Mesothelial cell of epicardium (in vitro differentiated cells): ENCODE data around the gene NPTXR. TPM values are rescaled to one million over a fixed set of nuclear protein-coding genes. Genes with fewer than 3 reads are reported as not detected.

ENCODE experiments used
- DNase-seq, 2 experiments: peaks; one replicate each; pipeline ENCODE4 v3.0.0; 2021; ENCODE audit warnings: low spot score in 2 of 2; ENCODE audit not compliant: unreplicated experiment in 2 of 2
- H3K27ac Mint-ChIP-seq: 2 replicates; pipeline ENCODE4 v1.8.0; 2021; ENCODE audit warnings: mixed read lengths
- H3K27me3 Mint-ChIP-seq: 2 replicates; pipeline ENCODE4 v1.8.0; 2021; ENCODE audit warnings: low read depth, mixed read lengths
- H3K36me3 Mint-ChIP-seq: 2 replicates; pipeline ENCODE4 v1.8.0; 2021; ENCODE audit warnings: mixed read lengths
- H3K4me1 Mint-ChIP-seq: 2 replicates; pipeline ENCODE4 v1.8.0; 2021; ENCODE audit warnings: mixed read lengths
- H3K4me3 Mint-ChIP-seq: 2 replicates; pipeline ENCODE4 v1.8.0; 2021; ENCODE audit warnings: mild to moderate bottlenecking, moderate library complexity, mixed read lengths
- H3K9me3 Mint-ChIP-seq: 2 replicates; pipeline ENCODE4 v1.8.0; 2021; ENCODE audit warnings: mixed read lengths
- total RNA-seq: library from RNA; stranded (reverse); gene quantifications from 3 replicates; pipeline ENCODE4 v1.2.1, GENCODE V29; 2021
- TF ChIP-seq, protein P1 (sequence below): fragments of 200-600 bp; sonication (generic); IDR thresholded peaks from one replicate; pipeline ENCODE4 v1.5.0; 2021; ENCODE audit warnings: antibody characterized with exemption; ENCODE audit not compliant: unreplicated experiment

The NPTXR gene
- total RNA-seq = 9.6 to 10.3 TPM (median 10.1 TPM) in 3 replicates

DNA sequence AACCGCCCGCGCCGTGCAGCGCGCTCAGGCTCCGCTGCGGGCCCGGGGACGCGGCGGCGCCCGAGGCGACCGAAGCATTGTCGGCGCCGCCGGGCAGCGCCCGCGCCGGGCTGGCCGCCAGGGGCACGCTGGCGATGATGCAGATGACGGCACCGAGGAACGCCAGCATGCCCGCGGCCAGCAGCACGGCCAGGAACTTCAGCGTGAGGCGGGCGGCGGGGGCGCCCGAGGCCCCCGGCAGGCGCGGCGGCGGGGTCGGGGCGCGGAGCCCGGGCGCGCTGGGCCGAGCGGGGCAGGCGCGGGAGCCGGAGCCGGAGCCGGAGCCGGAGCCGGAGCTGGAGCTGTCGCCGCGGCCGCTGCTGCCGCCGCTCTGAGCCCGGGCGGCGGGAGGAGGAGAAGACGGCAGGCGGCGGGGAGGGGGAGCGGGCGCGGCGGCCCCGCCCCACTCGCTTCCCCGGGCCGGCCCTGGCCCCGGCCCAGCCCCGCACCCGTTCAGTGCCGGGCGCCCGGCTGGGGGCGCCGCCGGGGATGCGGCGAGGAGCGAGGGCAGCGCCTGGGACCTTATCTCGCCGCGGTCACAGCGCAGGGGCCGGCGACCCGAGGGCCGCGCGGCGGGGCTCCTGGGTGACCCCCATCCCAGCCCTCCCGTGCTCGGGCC is at the start of gene NPTXR:
Gene NPTXR (minus strand): TSS at position 372 of the 658 bp plus-strand sequence.
- Mint-ChIP-seq H3K9me3 (no peaks in the 10 kb centered on the region), H3K27ac (no peak within 1 kb of the TSS), H3K27me3 (peaks cover 82% of the 10 kb centered on the region), H3K4me1 (peaks cover 2% of the 10 kb centered on the region), H3K4me3 (peak within 1 kb of the TSS; percentile 68), H3K36me3 (no peaks in the 10 kb centered on the region)
- TF ChIP-seq, protein P1, sequence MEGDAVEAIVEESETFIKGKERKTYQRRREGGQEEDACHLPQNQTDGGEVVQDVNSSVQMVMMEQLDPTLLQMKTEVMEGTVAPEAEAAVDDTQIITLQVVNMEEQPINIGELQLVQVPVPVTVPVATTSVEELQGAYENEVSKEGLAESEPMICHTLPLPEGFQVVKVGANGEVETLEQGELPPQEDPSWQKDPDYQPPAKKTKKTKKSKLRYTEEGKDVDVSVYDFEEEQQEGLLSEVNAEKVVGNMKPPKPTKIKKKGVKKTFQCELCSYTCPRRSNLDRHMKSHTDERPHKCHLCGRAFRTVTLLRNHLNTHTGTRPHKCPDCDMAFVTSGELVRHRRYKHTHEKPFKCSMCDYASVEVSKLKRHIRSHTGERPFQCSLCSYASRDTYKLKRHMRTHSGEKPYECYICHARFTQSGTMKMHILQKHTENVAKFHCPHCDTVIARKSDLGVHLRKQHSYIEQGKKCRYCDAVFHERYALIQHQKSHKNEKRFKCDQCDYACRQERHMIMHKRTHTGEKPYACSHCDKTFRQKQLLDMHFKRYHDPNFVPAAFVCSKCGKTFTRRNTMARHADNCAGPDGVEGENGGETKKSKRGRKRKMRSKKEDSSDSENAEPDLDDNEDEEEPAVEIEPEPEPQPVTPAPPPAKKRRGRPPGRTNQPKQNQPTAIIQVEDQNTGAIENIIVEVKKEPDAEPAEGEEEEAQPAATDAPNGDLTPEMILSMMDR = no peak
- peak; percentile 51 to 69 for DNase-seq

GRCh38 chr22:38891256-38891655 is 47.4 kb upstream of the NPTXR start:
- TF ChIP-seq, protein P1 = no peak
- Mint-ChIP-seq H3K9me3 (peaks cover 14% of the 10 kb centered on the region), H3K36me3 (peaks cover 3% of the 10 kb centered on the region), H3K4me3 (no peak overlapping the region), H3K4me1 (no peaks in the 10 kb centered on the region), H3K27me3 (peaks cover 31% of the 10 kb centered on the region), H3K27ac (no peak overlapping the region)
- no peak for DNase-seq

- Mint-ChIP-seq H3K36me3 (peaks cover 3% of the 10 kb centered on the region), H3K4me1 (no peaks in the 10 kb centered on the region), H3K4me3 (no peak overlapping the region), H3K27ac (no peak overlapping the region), H3K27me3 (peaks cover 28% of the 10 kb centered on the region), H3K9me3 (peaks cover 14% of the 10 kb centered on the region)
- TF ChIP-seq, protein P1 = no peak
- DNase-seq = no peak
Observed at GRCh38 chr22:38890377-38890776, 46.5 kb upstream of the NPTXR start.

DNA sequence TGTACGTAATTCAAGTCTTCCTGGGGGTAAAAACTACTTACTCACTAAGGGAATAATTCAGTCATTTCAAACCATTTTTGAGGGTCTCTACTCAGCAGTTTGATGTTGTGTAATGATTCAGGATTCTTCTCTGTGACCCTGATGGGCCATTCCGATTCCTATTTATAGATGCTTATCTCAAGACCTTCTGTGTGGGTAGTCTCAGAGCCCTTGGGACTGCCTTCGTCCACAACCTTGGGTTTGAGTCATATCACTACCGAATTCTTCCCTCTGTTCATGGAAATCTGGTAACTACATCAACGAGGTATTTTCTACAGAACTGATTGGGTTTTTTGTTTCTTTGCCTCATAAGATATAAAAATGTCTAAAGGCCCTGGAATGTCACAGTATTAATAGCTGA is 42.5 kb upstream of the NPTXR start:
- TF ChIP-seq, protein P1 = no peak
- Mint-ChIP-seq H3K27me3 (peaks cover 7% of the 10 kb centered on the region), H3K4me3 (no peak overlapping the region), H3K27ac (no peak overlapping the region), H3K9me3 (peaks cover 14% of the 10 kb centered on the region), H3K4me1 (peaks cover 14% of the 10 kb centered on the region), H3K36me3 (peaks cover 3% of the 10 kb centered on the region)
- no peak for DNase-seq

- Mint-ChIP-seq H3K27ac (peak overlapping the region; percentile 78), H3K36me3 (peaks cover 3% of the 10 kb centered on the region)
- TF ChIP-seq, protein P1 = no peak
Observed at GRCh38 chr22:38882972-38883622, 39.3 kb upstream of the NPTXR start.

More at GRCh38 chr22:38882972-38883622, 39.3 kb upstream of the NPTXR start:
- H3K9me3 Mint-ChIP-seq = peaks cover 7% of the 10 kb centered on the region
- peaks cover 14% of the 10 kb centered on the region for H3K4me1 Mint-ChIP-seq
- no peak overlapping the region for H3K4me3 Mint-ChIP-seq
- DNase-seq = no peak
- peaks cover 6% of the 10 kb centered on the region for H3K27me3 Mint-ChIP-seq
